CD4-positive, alpha-beta T cell treated with Interleukin-1 beta for 1 hour (primary cell): ENCODE measurements around the gene TNRC6C.

Source experiments
- DNase-seq, 2 donors: peaks; one replicate each; pipeline ENCODE4 v3.0.0-alpha.2; 2020 to 2022

Gene TNRC6C

DNA sequence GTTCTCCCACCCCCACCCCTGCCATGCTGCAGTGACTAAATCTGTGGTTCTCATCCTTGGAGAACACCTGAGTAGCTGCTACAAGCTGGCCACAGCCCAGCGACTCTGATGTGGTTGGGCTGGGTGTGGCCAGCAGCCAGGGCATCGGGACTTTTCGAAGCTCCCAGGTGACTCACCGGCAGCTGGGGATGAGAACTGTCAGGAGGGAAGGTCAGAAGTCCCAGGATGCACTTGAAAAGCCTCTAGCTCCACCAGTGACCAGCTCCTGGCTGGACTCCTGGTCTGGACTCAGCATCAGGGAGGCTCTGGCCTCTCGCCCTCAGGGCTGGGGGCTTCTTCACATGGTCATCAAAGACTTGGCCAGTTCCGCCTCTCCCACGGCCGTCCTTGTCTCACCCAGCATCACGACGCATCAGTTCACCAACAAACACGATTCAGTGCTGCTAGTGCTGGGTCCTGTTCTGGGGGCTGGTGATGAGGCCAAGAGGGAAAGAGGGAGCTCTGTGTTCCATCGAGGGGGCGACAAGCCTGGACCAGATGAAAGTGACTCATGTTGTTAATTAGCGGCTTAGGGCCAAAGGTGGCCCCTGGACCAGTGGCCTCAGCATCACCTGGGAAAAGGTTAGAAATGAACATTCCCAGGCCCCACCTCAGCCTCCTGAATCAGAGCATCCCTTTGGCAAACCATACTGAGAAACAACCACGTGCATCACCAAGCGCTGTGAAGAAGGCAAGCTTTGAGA is 183.8 kb downstream of the TNRC6C start:
- no peak for DNase-seq

DNA sequence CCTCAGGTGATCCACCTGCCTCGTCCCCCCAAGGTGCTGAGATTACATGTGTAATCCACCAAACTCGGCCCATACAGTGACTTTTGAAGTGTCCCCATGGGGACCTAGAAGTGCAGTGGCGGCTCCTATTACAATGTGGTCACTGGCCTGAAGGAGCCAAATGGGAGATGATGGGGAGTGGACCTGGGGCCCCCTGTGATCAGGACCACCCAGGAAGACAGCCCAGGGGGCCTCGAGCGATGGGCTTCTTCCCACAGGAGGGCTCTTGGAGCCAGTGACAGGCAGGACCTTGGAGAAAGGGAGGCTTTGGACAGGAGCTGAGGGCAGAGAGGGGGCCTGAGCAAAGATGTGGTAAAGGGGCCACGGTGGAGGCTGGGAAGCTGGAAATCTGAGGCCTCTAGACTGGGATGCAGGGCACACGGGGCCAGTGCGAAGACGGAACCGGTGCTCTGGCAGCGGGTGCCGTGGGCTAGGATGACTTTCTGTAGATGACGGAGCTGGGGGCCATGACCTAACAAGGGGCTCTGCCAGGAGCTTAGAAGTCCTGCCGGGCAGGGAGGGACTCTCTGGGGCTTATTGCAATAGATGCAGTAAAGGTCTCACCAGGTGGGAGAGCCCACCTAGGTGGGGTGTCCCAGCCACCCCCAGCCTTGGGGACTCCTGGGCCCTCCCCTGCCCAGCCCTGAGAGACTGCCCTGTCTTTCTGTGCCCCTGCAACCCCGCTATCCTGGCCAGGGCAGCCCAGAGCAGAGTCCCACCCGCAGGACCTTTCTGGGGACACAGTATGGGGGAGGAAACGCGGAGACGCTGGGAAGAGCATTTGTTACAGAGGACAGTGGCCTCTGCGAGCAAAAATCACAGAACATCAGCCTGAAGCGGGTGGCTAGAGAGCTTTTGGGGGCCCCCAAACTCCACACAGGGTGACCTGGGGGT is 185.0 kb downstream of the TNRC6C start:
- DNase-seq: no peak

DNA sequence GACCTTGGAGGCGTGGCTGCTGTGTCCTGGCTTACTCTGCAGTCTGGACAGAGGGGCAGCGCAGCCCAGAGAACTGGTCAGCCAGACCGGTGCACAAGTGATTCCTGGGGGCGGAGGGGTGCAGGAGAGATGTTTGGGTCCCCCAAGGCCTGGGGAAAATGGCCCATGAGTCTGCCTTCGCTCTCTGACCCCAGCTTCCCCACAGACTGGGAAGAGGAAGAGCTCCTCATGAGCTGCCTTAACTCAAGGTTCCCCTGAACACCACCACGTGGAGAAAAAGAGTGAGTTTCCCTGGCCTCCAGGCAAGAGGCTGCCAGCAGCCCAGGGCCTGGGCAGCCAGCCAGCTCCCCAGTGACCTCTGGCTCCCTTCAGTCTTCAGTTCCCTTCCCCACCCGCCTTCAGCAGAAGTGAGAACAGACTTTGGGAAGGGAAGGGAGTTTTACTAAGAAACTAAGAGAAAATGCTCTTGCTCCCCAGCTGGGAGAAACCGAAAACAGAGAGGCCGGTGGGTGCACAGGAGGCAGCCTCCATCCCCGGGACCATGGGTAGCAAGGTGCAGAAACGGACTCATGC is 185.7 kb downstream of the TNRC6C start:
- peak in 1 of 2 donors; percentile 71 for DNase-seq

DNA sequence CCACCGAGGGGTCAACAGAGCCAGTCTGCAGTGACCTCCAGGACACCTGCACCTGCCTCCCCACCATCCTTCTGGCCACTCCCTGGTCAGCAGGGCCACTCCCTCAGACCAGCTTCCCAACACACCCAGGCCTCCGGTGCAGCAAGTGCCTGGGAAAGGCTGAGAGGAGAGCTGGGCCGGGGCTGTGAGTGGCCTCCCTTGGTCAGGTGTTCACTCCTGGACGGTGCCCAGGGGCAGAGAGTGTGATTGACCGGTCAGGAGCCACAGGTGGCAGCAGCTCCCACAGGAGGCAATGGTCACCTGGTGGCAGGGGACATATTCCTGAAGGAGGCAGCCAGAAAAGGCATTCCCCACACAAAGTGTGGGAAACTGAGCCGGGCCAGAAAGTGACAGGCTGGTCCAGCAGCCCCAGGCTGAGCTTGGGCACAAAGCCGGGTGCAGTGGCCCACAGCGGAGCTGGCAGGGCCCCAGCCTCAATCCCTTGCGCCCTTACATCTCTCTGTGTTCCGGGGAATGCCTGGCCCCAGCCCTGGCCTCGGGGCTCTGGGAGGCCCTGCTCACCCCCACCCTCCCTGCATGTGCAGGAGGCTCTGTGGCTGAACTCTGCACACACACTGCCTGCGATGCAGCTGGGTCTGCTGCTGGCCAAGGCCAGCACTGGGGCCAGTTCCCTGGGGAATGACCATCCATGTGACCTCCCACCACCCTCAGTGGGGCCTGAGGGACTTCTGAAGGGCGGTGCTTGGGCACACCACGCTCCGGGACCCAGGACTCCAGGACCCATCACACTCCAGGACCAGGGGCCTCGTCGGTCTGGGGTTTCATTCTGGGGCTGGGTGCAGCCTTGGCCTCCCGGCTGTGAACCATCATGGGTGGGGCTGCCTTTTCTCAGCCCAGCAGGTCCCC is 186.5 kb downstream of the TNRC6C start:
- no peak for DNase-seq

DNA sequence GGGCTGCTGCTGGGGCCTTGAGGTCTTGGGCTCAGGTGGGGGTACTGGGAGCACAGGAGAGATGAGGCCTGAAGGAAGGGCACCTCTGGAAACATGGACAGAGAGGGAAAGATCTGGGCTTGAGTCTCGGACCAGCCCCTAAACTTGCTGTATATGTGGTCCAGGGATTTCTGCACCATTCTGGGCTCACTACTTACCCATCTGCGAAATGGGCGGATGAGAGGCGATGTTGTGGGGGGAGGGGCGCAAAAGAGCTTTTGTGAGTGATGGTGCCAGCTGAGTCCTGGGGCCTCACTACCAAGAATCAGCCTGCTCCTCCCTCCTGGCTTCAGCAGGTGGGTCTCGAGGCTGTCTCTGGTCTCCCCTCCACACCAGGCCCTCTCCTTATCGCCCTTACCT is 188.0 kb downstream of the TNRC6C start:
- no peak for DNase-seq

DNA sequence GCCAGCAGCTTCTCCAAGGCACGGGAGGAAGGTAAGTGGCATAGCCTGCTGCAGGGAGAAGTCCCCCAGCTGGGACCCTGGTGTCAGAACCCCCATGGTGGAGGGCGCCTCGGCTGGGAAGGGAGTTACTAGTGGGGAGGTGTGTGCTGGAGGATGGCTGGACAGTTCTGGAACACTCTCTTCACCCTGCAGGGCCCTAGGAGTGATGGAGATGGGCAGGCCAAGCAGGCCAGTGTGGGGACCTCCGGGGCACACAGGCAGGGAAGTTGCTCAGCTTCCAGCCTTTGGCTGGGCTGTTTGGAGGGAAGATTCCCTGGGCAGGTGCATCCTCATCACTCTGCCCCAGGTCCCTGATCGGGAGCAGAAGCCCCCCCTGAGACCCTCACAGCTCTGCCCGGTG is 188.4 kb downstream of the TNRC6C start:
- no peak for DNase-seq

DNA sequence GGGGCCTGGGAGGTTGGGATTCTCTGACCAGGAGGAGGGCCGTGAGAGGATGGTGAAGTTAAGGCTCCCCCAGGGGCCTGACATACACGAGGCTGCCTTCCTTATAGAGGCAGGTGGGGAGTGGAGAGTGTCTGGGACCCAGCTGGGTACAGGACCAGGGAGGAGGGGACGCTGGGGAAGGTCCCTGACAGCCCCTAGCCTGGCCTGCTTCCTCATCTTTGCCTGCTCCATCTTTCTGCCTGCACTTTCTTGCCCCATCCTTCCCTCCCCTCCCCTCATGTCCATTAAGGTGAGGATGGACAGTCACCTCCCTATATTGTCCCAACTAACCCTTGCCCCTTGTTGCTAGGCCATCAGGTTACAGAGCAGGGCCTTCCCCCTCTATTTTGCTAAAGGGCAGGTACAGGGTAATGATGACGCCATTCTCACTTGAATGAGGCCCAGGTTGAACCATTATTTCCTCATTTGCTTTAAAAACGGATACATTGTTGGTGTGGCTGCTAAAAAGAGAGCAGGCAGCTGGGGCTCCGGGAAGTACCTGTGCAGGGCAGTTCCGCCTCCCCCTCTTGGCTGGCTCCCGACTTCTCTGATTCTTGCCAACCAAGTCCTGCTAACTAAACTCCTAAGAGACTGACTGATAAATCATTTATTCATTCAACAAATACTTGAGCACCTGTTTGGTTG is 189.0 kb downstream of the TNRC6C start:
- DNase-seq: peak in 1 of 2 donors; percentile 75

DNA sequence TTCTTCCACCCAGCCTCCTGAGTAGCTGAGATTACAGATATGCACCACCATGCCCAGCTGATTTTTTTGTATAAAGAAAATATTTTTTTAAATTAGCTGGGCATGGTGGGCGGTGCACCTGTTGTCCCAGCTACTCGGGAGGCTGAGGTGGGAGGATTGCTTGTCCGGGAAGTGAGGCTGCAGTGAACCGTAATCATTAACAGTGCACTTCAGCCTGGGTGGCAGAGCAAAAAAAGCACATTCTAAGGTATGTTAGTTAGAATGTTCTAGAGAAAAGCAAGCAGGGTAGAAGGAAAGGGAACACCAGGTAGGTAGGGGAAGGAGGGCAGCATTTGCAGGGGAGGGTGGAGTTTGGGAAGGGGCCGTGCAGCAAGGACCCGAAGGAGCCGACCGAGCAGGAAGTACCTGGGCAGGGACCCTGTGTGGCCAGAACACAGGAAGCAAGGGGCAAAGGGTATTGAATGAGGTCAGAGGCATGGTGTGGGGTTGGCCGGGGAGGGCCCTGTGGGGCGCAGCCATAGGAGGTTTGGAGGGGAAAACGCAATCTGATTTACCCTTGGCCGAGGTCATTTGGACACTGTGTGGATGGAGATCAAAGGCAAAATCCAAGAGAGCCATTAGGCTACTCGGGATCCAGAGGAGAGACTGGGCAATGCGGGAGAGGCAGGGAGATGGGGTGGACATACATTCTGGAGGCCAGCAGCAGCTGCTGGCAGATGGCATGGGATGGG is 189.9 kb downstream of the TNRC6C start:
- no peak for DNase-seq

DNA sequence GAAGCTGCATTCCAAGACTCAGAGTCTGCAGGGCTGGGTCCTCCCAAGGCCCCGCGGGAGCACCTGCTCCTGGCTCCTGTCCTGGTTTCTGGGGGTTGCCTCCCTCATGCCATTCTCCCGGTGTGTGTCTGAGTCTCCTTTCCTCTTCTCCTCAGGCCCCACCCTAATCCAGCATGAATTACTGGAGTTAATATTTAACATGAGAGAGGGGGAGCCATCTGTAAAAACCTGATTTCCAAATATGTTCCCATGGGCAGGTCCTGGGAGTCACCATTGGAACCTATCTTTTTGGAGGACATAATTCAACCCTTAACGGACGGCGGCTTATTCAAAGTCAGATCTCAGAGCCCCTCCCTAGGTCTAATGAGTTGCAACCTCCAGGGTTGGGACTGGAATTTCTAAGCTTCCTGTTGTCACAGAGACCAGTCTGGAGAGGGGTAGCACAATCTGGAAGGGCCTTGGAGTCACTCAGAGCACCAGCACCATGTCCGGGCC is 193.1 kb downstream of the TNRC6C start:
- no peak for DNase-seq

DNA sequence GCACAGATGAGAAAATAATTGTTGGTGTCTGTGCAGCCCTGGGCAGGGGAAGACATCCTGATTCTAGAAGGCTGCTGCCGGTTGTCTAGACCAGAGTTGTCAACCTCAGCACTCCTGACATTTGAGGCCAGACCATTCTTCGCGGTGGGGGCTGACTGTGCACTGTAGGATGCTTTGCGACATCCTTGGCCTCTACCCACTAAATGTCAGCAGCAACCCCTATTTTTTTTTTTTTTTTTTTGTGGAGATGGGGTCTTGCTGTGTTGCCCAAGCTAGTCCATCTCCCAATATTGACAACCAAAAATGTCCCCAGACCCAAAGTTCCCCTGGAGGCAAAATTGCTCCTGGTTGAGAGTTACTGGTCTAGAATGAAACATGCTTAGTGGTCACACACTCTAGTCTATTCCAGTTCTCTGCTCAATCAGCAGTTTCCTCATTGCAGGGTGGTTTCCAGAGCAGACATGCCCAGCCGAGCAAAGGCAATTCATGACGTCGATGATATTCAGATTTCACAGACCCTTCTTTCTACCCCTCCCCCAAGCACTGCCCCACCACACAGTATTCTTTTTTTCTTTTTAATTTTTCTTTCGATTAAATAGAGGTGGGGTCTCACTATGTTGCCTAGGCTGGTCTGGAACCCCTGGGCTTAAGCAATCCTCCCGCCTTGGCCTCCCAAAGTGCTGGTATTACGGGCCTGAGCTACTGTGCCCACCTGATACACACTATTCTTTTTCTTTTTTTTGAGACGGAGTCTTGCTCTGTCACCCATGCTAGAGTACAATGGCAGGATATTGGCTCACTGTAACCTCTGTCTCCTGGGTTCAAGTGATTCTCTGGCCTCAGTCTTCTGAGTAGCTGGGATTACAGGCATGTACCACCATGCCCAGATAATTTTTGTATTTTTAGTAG is 196.7 kb downstream of the TNRC6C start:
- peak in 1 of 2 donors; percentile 79 for DNase-seq
